NCI-H128 (cell line): ENCODE results near the gene RBM39.
"Not testable (repeated sequence)": the region's sequence is repeated elsewhere in the genome, so short reads cannot be mapped to it uniquely, and the experiment has no call there.

Experiments used
- DNase-seq: peaks from one replicate; lab custom pipeline; 2025; ENCODE audit not compliant: unreplicated experiment; lab: John Stamatoyannopoulos, UW

Gene RBM39

DNA sequence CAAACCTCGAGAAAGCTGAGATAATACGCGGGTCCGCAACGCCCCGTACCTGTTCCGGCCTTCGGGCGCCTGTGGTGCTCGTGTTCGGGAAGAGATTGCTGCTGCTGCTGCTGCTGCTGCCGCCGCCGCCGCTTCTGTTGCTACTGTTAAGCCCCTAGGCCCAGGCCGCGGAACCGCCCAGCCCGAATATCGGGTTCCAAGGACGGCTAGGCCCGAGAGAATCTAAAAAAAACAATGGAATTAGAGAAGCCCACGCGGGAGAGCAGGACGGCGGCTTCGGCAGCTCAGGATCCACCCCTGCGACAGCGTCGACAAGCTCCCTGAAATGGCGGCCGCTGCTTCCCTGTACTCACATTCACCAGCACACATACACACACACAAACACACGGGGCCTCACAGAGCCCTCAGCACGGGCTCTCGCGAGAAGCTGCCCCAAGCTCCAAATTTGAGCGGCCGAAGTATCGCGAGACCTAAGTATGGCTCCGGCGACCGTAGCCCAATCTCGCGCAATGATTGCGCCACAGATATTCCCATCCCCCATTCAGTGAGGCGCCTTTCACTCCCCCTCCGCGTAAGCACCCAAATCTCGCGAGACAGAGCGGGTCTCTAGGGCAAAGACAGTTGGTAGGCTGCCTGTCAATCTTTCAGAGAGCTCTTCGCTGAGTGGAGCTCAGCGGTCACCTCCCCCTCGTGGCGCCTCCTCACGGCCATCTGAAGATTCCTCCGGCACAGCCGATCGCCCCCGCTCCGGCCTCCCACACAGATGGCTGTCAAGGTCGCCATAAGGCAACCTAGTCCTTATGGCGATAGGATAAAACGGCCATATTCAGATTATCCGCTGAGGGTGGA lies at the start of gene RBM39:
RBM39 (minus strand) TSS at position 369 of the 849 bp plus-strand sequence. CDS start 1,386 bp downstream, outside the sequence.
- peak; percentile 100 for DNase-seq

DNA sequence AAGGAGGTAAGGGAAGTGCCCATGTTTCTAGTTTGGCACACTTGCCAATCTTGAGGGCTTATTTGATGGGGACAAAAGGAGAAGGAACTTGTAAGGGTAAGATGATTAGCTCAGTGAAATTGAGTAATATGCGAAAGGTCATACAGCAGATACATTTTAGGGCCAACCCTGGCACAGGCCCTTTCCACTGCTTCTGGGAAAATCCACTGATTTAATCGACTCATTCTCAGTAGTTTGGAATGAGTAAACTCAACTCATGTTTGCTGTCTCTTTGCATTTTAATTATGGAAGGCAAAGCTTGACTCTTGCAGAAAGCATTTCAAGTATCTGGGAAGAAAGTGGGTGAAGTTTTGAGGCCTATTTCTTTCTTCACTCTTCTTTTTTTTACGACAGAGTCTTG lies 49.8 kb upstream of the RBM39 start:
- DNase-seq, result no peak

DNA sequence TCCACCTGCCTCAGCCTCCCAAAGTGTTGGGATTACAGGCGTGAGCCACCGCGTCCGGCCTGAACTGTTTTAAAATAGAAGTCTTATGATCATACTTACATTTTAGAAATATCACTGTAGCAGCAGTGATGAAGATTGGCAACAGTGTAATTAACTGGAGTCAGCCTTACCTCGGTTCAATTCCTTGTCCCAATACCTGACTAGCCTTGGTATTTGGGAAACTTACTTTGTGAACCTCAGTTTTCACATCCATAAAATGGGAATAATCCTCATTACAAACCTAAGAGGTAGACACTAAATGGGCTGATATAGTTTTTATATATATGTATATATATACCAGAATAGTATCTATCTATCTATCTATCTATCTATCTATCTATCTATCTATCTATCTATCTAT lies 49.0 kb upstream of the RBM39 start:
- no peak for DNase-seq

DNA sequence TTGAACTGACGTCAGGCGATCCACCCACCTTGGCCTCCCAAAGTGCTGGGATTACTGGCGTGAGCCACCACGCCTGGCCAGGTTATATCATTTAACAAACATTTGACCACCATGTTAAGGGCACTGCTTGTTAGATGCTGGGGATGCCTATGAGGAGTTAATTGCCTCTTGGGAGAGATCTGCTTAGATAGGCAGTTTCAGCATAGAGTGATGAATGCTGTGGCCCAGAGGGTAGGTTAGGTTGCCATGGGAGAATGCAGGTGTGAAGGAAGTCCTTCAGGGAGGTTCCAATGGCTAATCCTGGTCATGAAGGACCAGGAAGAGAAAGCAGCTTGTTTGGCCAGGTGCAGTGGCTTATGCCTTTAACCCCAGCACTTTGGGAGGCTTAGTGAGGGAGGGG lies 46.7 kb upstream of the RBM39 start:
- no peak for DNase-seq

DNA sequence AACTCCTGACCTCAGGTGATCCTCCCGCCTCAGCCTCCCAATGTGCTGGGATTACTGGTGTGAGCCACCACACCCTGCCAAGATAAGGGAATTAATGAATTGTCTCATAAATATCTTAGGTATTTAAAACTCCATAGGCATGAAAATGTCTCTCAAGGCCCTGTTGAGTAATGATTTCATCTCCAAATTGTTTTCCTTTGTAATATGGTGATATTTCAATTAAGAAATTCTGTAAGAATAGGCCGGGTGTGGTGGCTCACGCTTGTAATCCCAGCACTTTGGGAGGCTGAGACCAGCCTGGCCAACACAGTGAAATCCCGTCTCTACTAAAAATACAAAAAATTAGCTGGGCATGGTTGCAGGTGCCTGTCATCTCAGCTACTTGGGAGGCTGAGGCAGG lies 43.5 kb upstream of the RBM39 start:
- DNase-seq, result not testable (repeated sequence)

DNA sequence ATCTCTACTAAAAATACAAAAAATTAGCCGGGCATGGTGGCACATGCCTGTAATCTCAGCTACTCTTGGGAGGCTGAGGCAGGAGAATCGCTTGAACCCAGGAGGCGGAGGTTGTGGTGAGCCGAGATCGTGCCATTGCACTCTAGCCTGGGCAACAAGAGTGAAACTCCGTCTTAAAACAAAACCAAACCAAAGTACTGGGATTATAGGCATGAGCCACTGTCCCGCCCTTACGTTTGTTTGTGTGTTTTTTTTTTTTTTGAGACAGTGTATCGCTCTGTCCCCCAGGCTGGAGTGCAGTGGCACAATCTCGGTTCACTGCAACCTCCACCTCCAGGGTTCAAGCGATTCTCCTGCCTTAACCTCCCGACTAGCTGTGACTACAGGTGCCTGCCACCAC lies 41.8 kb upstream of the RBM39 start:
- DNase-seq, result not testable (repeated sequence)

GRCh38 chr20:35776513-35777101 lies 34.5 kb upstream of the RBM39 start:
- DNase-seq, result no peak

- DNase-seq, result no peak
Measured at GRCh38 chr20:35774391-35774790, 32.3 kb upstream of the RBM39 start.

DNA sequence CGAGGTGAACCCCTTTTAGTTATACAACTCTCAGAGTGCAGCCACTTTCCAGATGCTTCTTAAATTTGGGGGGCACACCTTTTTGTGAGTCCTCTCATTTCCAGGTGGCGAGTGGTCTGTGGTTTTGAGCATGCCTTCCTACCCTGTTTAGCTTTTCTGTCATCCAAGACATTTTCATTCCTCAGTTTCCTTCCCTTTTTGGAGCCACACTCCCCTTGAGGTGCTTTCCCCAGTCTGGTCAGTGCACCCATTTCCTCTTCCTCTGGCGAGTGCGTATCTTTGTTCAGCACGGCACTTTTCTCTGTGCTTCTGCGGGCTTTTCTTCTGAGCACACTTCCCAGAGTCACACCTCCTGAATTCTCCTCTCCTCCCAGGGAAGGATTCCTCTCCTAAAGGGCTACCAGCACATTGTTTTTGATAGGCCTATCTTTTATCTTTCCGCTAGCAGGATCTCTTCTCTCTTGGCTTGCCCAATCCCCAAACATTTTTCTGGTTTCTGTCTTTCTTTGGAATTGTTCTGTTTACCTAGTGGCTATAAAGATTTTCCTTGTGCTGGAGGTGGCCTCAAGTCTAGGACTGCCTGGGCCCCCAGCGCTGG lies 31.2 kb upstream of the RBM39 start:
- no peak for DNase-seq

GRCh38 chr20:35772563-35773058 lies 30.6 kb upstream of the RBM39 start:
- no peak for DNase-seq

- peak; percentile 83 for DNase-seq
Measured at GRCh38 chr20:35771689-35772562, 29.9 kb upstream of the RBM39 start, which contains the start of gene PHF20. Gene PHF20, plus strand, starts transcription at chr20:35772015. Its CDS starts 29,508 bp downstream, at chr20:35801523.

- no peak for DNase-seq
Measured at GRCh38 chr20:35771367-35771688, 29.3 kb upstream of the RBM39 start.

- peak; percentile 12 for DNase-seq
Measured at GRCh38 chr20:35768731-35769664, 26.9 kb upstream of the RBM39 start.

GRCh38 chr20:35767683-35768481 lies 25.8 kb upstream of the RBM39 start:
- DNase-seq, result no peak

DNA sequence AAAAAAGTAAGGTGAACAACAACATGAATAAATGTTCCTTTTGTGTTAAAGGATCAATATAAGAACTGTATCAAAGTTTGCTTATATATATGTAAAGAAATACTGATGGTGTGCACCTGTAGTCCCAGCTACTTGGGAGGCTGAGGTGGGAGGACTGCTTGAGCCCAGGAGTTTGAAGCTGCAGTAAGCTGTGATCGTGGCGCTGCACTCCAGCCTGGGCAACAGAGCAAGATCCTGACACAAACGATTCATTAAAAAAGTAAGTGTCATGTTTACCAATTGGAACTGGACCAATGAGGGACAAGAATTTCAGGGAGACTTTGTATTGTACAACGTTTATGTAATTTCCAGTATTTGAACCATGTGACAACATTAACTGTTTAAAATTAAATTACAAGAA lies 24.8 kb upstream of the RBM39 start:
- no peak for DNase-seq

- not testable (repeated sequence) for DNase-seq
Measured at GRCh38 chr20:35764936-35765335, 22.9 kb upstream of the RBM39 start.

DNA sequence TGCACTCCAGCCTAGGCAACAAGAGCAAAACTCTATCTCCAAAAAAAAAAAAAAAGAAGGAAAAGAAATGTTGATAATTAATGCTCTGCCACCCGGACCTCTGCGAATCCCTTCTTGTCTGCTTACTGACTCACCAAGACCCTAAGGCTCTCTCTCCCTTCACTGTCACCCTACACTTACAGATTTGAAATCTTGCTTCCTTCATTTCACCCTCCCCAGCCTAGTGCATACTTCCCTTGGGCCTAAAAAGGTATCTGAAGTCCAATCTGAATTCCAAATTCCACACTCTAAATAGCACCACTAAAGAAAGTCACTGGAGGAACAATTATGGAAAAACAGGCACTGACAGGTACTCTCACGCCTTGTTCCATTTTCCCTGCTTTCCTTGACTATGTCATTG lies 20.4 kb upstream of the RBM39 start:
- DNase-seq, result no peak

DNA sequence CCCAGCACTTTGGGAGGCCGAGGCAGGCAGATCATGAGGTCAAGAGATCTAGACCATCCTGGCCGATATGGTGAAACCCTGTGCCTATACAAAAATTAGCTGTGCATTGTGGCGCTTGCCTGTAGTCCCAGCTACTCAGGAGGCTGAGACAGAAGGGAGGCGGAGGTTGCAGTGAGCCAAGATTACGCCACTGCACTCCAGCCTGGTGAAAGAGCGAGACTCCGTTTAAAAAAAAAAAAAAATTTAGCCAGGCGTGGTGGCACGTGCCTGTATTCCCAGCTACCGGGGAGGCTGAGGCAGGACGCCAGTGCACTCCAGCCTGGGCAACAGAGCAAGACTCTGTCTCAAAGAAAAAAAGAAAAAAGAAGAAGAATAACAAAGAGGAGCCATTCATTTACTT lies 19.5 kb upstream of the RBM39 start:
- DNase-seq, result not testable (repeated sequence)

GRCh38 chr20:35757098-35757705 lies 15.1 kb upstream of the RBM39 start:
- no peak for DNase-seq
